Transverse colon (tissue), 4 donors: Measurements from ENCODE around the gene PARL. TPM values are rescaled to one million over a fixed set of nuclear protein-coding genes. Genes with fewer than 3 reads are reported as not detected.

Source experiments
- DNase-seq: peaks from one replicate; pipeline ENCODE4 v3.0.0-alpha.2; 2019
- H3K27ac ChIP-seq, 4 donors: fragments of 200-600 bp; sonication (generic); 2 replicates each; pipeline ENCODE4 v1.5.1; 2016 to 2018; ENCODE audit warnings: inconsistent platforms in 4 of 4
- H3K27me3 ChIP-seq: fragments of 200-600 bp; sonication (generic); 2 replicates; pipeline ENCODE4 v1.5.1; 2017; ENCODE audit warnings: inconsistent platforms
- H3K36me3 ChIP-seq, 4 donors: fragments of 200-600 bp; sonication (generic); 2 replicates each; pipeline ENCODE4 v1.5.1; 2017 to 2019; ENCODE audit warnings: inconsistent platforms in 4 of 4
- H3K4me1 ChIP-seq, 4 donors: fragments of 200-600 bp; sonication (generic); 2 replicates each; pipeline ENCODE4 v1.5.1; 2017 to 2020; ENCODE audit warnings: inconsistent platforms in 4 of 4
- H3K4me3 ChIP-seq, 4 donors: fragments of 200-600 bp; sonication (generic); 1 replicate in 1 of 4; 2 replicates in 3 of 4; pipeline versions ENCODE4 v1.5.1 to v1.6.1; 2017 to 2019; ENCODE audit warnings: inconsistent platforms in 4 of 4
- H3K9me3 ChIP-seq, 2 donors: fragments of 200-600 bp; sonication (generic); 2 replicates each; pipeline ENCODE4 v1.5.1; 2017 to 2019; ENCODE audit warnings: inconsistent platforms in 2 of 2
- EP300 ChIP-seq: sonication (generic); formaldehyde crosslinking; IDR thresholded peaks from one replicate; pipeline ENCODE4 v1.6.1; 2017; ENCODE audit warnings: antibody characterized with exemption, low read depth
- POLR2A ChIP-seq: fragments of 450-650 bp; IDR thresholded peaks from one replicate; pipeline ENCODE4 v1.6.1; 2016; ENCODE audit warnings: antibody characterized with exemption, mild to moderate bottlenecking, moderate library complexity
- POLR2AphosphoS5 ChIP-seq, 3 donors: sonication (generic); formaldehyde crosslinking; IDR thresholded peaks; one replicate each; pipeline ENCODE4 v1.6.1; 2016; ENCODE audit warnings: antibody characterized with exemption in 3 of 3
- WGBS, 2 donors: methylation state at CpG; one replicate each; pipeline ENCODE4 v1.1.5; 2018; ENCODE audit warnings: low coverage in 1 of 2; 5-methylcytosine and 5-hydroxymethylcytosine counted together
- in situ Hi-C, 4 donors: fragments of 200-750 bp; cut with MboI; loops; one replicate each; pipeline versions ENCODE4 v1.15.0 to v1.15.1; 2017; ENCODE audit warnings: low sequenced_read_pairs in 3 of 4, low pct_ligation_motif_present in 1 of 4, low pct_unique_long_range_greater_than_20kb in 1 of 4
- intact Hi-C: fragments of 100-400 bp; cut with DNase I; formaldehyde crosslinking; loops from one replicate; pipeline ENCODE4 v1.15.1; 2023; ENCODE audit warnings: low total_unique reads
- total RNA-seq, 4 donors: library from RNA; depleted of rRNA; stranded (reverse); fragments of >200 nt; gene quantifications; one replicate each; pipeline ENCODE4 v1.1.0, GENCODE V29; 2016
- TF ChIP-seq, protein P1 (sequence below), 5 experiments: fragments of 200-600 bp in 3 of 5; fragments of 450-650 bp in 2 of 5; sonication (generic) in 3 of 5; IDR thresholded peaks; 1 replicate in 2 of 5; 2 replicates in 3 of 5; pipeline ENCODE4 v1.5.1; 2016 to 2017; ENCODE audit warnings: antibody characterized with exemption in 5 of 5, inconsistent platforms in 3 of 5, mild to moderate bottlenecking in 2 of 5, moderate library complexity in 1 of 5

PARL gene
- total RNA-seq, 4 donors from 2014 or later, result 27.3 to 61.3 (median 48.8) TPM

GRCh38 chr3:183807881-183808280, 76.8 kb downstream of the PARL start:
- Histone ChIP-seq H3K9me3 (no peaks in the 10 kb centered on the region), H3K27me3 (no peaks in the 10 kb centered on the region), H3K36me3 (peaks cover 0 to 57% (median 22%) of the 10 kb centered on the region in 4 donors), H3K4me3 (no peak overlapping the region), H3K27ac (no peak overlapping the region), H3K4me1 (no peaks in the 10 kb centered on the region)
- WGBS, 2 donors, result 94 to 100% methylated on average over 4 to 12 of the region's 12 CpGs
- no peak for DNase-seq
- intact Hi-C loops (no loop called here), in situ Hi-C loops (no loop called here)
- TF ChIP-seq POLR2AphosphoS5 (IDR thresholded peaks at IDR 0.05) (no peak), POLR2A (no peak), EP300 (no peak)
- TF ChIP-seq, protein P1, sequence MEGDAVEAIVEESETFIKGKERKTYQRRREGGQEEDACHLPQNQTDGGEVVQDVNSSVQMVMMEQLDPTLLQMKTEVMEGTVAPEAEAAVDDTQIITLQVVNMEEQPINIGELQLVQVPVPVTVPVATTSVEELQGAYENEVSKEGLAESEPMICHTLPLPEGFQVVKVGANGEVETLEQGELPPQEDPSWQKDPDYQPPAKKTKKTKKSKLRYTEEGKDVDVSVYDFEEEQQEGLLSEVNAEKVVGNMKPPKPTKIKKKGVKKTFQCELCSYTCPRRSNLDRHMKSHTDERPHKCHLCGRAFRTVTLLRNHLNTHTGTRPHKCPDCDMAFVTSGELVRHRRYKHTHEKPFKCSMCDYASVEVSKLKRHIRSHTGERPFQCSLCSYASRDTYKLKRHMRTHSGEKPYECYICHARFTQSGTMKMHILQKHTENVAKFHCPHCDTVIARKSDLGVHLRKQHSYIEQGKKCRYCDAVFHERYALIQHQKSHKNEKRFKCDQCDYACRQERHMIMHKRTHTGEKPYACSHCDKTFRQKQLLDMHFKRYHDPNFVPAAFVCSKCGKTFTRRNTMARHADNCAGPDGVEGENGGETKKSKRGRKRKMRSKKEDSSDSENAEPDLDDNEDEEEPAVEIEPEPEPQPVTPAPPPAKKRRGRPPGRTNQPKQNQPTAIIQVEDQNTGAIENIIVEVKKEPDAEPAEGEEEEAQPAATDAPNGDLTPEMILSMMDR (IDR thresholded peaks at IDR 0.05), result no peak

GRCh38 chr3:183807209-183807728, 77.4 kb downstream of the PARL start:
- in situ Hi-C loops, result no loop called here
- H3K27me3 ChIP-seq, result no peaks in the 10 kb centered on the region
- peaks cover 0 to 60% (median 22%) of the 10 kb centered on the region in 4 donors for H3K36me3 ChIP-seq
- H3K27ac ChIP-seq, result no peak overlapping the region
- H3K9me3 ChIP-seq, result no peaks in the 10 kb centered on the region
- H3K4me1 ChIP-seq, result no peaks in the 10 kb centered on the region
- no peak for DNase-seq
- TF ChIP-seq POLR2A, result no peak
- TF ChIP-seq POLR2AphosphoS5 (IDR thresholded peaks at IDR 0.05), result no peak
- no peak for TF ChIP-seq EP300
- TF ChIP-seq, protein P1 (IDR thresholded peaks at IDR 0.05), result no peak
- H3K4me3 ChIP-seq, result no peak overlapping the region
- 90 to 93% methylated on average over 6 to 12 of the region's 12 CpGs for WGBS, 2 donors
- intact Hi-C loops, result no loop called here

DNA sequence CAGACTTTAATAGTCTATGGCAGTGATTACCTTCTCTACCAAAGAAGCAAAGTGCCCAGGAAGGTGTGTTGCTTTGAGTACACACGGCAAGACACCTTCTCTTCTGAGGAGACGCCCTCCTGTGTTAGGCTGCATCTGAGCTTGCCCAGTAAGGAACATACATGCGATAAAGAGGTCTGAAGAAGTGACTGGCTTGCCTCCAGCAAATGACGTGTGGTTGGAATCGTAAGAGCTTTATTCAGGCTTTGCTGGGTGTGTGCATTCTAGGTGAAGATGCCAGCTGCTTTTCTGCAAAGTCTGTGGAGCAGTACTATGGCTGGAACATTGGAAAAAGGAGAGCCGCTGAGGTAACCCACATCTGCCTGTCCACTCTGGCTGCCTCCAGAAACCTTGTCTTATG, 81.7 kb downstream of the PARL start:
- WGBS, 2 donors, result 88% methylated on average over 6 of the region's 6 CpGs
- no peak for TF ChIP-seq POLR2A
- TF ChIP-seq, protein P1 (IDR thresholded peaks at IDR 0.05), result no peak
- TF ChIP-seq EP300, result no peak
- no peak for TF ChIP-seq POLR2AphosphoS5 (IDR thresholded peaks at IDR 0.05)
- H3K36me3 ChIP-seq, result peaks cover 0 to 74% (median 32%) of the 10 kb centered on the region in 4 donors

DNA sequence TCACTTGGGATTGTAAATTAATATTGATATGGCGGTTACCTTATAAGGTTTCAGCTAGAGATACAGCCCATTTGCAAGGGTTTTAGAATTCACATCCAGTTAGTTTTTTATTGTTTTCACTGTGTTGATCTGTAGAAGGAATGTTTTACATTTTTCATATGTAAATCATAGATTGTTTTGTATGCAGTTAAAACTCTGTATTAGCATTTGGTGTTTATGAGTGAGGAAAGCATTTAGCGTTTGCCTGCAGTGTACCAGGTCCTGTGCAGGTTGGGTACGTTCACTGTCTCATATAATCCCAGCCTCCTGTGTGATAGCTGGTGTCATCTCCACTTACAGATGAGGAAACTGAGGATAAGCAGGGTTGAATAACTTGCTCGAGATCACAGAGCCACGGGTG, 83.1 kb downstream of the PARL start:
- no peaks in the 10 kb centered on the region for H3K4me1 ChIP-seq

More for the DNA sequence above, 81.7 kb downstream of the PARL start:
- Histone ChIP-seq H3K4me3 (no peak overlapping the region), H3K4me1 (no peaks in the 10 kb centered on the region), H3K27me3 (no peaks in the 10 kb centered on the region), H3K9me3 (no peaks in the 10 kb centered on the region), H3K27ac (no peak overlapping the region)
- intact Hi-C loops (no loop called here), in situ Hi-C loops (no loop called here)
- DNase-seq, result no peak

More for the DNA sequence above, 83.1 kb downstream of the PARL start:
- 80 to 98% methylated on average over 2 to 5 of the region's 5 CpGs for WGBS, 2 donors
- Histone ChIP-seq H3K27ac (no peak overlapping the region), H3K36me3 (peaks cover 0 to 68% (median 30%) of the 10 kb centered on the region in 4 donors), H3K27me3 (no peaks in the 10 kb centered on the region), H3K9me3 (no peaks in the 10 kb centered on the region), H3K4me3 (no peak overlapping the region)
- in situ Hi-C loops (no loop called here), intact Hi-C loops (no loop called here)
- TF ChIP-seq EP300 (no peak), POLR2AphosphoS5 (IDR thresholded peaks at IDR 0.05) (no peak), POLR2A (no peak)
- TF ChIP-seq, protein P1 (IDR thresholded peaks at IDR 0.05), result no peak
- no peak for DNase-seq
